Erythroblast (primary cell): ENCODE measurements around the gene CD300E.

ENCODE experiments used
- DNase-seq, 2 experiments: peaks; one replicate each; lab custom pipeline; 2025; lab: John Stamatoyannopoulos, UW
- GATA1 ChIP-seq: IDR thresholded peaks from 2 replicates; pipeline ENCODE4 v1.6.1; 2011; ENCODE audit warnings: low read depth, mild to moderate bottlenecking, control low read depth, low read length, moderate library complexity
- POLR2A ChIP-seq: IDR thresholded peaks from 2 replicates; pipeline ENCODE4 v1.6.1; 2011; ENCODE audit warnings: mild to moderate bottlenecking, low read length

CD300E gene

GRCh38 chr17:74599448-74599939 is 24.0 kb downstream of the CD300E start:
- TF ChIP-seq GATA1 (no peak), POLR2A (no peak)
- DNase-seq: no peak

DNA sequence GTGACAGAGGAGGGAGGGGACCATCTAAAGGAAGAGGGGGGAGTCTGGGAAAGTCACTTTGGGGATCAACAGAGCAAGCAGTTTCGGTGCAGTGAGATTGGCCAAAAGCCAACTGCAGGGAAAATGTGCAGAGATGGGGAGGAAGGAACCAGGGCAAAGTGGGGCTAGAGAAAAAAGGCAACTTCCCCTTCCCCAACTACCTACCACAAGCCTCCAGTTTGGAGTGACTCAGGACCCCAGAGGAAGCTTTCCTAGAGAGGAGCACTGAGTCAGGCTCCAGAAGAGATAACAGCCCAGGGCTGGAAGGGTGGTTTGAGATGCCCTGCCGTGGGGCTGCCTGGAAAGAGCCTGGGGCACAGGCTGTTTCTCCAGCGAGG is 24.5 kb downstream of the CD300E start:
- TF ChIP-seq POLR2A: no peak
- no peak for TF ChIP-seq GATA1

GRCh38 chr17:74598346-74599022 is 25.1 kb downstream of the CD300E start:
- TF ChIP-seq GATA1 (no peak), POLR2A (no peak)
- no peak for DNase-seq

More for the DNA sequence above, 24.5 kb downstream of the CD300E start:
- no peak for DNase-seq

- TF ChIP-seq GATA1 (no peak), POLR2A (no peak)
- no peak for DNase-seq
Measured at GRCh38 chr17:74597069-74597790, 26.3 kb downstream of the CD300E start.

- no peak for DNase-seq
- TF ChIP-seq GATA1: no peak
- TF ChIP-seq POLR2A: no peak
Measured at GRCh38 chr17:74595037-74595750, 28.3 kb downstream of the CD300E start.

DNA sequence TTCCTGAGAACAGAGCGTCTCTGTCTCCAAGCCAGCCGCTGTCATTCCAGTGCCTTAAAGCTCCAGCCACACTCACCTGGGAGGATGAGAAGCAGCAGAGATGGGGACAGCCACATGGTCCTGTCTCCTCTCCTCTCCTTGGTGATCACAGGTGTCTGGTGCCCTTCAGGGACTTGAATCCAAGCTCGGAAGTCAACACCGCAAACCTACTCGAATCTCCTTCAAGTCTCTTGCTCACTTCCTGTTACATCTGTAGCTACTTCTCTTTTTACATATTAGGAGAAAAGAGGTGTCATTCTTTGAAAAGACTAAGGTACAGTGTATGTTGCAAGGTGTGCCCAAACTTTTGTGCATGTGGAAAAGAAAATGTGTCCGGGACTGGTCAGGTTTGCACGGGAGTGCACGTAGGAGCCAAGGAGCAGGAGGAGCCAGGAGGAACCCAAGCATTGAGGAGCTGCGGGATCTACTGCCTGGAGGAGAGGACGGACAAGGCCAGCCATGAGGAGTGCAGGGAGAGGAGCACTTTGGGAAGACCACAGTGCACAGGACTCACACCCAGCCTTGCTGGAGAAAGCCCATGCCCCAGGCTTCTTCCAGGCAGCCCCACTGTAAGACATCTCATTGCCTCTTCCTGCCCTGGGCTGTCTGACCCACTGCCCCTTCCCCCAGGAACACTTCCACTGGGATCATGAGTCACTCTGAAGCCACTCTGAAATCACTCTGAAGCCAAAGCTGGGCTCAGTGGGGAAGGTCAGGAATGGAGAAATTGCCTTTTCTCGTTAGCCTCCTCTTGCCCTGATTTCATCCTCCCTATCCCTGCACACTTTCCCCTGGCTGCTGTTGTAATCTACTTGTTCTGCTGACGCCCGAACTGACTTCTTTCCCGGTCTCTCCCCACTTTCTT is 31.2 kb downstream of the CD300E start, which contains the start of gene CD300LD:
Gene CD300LD, minus strand, starts transcription at position 197 of the 904 bp plus-strand sequence. Its CDS starts 81 bp downstream, at position 116.
- TF ChIP-seq GATA1 (no peak), POLR2A (no peak)
- no peak for DNase-seq

GRCh38 chr17:74591503-74591902 is 32.0 kb downstream of the CD300E start:
- TF ChIP-seq GATA1: no peak
- TF ChIP-seq POLR2A: no peak
- DNase-seq: no peak

GRCh38 chr17:74585711-74586110 is 37.8 kb downstream of the CD300E start:
- no peak for TF ChIP-seq POLR2A
- no peak for TF ChIP-seq GATA1
- no peak for DNase-seq

DNA sequence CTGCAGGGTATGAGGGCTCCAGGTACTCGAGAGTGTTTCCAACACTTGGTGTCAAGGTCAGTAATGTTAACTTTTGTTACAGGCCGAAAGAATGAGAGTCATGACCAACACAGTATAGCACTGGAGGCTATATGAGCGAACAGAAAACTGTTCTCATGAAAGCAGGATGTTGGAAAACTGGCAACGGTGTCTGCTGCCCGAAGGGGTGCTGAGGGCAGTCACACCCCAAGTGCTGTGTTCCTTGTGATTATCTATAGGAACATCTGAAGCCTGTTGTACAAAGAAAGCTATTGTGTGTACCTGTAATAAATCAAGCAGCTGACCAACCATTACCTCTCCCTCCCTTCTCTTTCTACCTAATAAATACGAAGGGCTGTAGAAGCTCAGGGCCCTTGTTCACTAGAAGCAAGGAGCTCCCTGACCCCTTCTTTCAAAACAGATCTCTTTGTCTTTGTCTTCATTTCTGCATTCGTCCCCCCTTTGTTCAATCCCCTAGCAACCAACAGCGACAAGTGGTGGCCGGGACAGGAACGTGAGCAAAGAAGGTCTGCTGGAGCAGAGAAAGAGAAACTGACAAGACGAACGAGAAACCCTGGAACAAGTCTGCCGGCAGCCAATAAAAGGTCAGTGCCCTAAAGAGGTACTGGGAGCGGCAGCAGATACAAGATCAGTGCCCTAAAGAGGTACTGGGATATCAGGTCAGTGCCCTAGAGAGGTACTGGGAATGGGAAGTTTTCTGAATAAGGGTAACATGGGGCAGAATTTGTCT is 39.1 kb downstream of the CD300E start:
- DNase-seq: no peak
- TF ChIP-seq GATA1: no peak
- TF ChIP-seq POLR2A: no peak

DNA sequence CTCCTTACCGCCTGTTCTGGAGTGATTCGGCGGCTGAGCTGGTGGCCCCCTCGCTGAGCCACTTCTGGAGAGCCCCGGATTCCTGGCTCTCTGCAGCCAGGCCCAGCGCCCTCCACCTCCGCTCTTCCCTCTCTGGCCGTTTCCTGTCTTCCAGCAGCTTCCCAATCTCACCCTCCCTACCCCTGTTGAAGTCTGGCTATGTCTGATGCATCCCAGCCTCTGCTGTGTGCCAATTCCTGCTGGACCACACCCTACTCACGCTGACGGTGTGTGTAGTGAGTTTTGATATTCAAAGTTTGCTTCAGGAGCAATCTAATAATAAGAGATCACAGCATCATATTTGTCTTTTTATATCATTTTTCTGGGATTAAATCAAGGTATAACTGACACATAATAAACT is 40.9 kb downstream of the CD300E start:
- no peak for DNase-seq

DNA sequence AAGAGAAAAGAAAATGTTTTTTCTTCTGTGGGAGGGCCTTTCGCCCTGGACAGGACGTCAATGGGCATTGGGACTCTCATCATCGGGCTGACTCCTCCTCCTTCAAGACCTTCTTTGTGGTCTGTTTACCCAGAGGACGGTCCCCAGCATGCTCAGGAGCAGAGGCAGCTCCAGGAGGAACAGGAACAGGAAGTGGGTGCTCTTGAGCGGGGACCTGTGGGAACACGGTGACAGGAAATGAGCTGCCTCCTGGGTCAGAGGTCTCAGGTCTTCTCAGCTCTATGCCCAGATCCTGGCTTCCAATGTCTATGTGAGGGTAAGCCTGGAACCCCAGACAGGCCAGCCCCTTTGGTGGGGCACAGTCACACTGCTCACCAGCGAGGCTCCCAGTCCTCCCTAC is 43.6 kb downstream of the CD300E start:
- DNase-seq: no peak
- TF ChIP-seq POLR2A (no peak), GATA1 (no peak)

More for the DNA sequence above, 40.9 kb downstream of the CD300E start:
- TF ChIP-seq POLR2A: no peak
- TF ChIP-seq GATA1: no peak

- no peak for TF ChIP-seq GATA1
- TF ChIP-seq POLR2A: no peak
- DNase-seq: no peak
Measured at GRCh38 chr17:74578979-74579378, 44.6 kb downstream of the CD300E start.
